ENCODE results near the gene TOMM70. TPM values are rescaled to one million over a fixed set of nuclear protein-coding genes. Genes with fewer than 3 reads are reported as not detected.

Gene TOMM70
- total and polyA plus RNA-seq, 10 of the 15 experiments (the other 5 are each of a cell fraction or from before 2014, with no cell fraction given): 12.7 to 64.1 (median 41.3) TPM

DNA sequence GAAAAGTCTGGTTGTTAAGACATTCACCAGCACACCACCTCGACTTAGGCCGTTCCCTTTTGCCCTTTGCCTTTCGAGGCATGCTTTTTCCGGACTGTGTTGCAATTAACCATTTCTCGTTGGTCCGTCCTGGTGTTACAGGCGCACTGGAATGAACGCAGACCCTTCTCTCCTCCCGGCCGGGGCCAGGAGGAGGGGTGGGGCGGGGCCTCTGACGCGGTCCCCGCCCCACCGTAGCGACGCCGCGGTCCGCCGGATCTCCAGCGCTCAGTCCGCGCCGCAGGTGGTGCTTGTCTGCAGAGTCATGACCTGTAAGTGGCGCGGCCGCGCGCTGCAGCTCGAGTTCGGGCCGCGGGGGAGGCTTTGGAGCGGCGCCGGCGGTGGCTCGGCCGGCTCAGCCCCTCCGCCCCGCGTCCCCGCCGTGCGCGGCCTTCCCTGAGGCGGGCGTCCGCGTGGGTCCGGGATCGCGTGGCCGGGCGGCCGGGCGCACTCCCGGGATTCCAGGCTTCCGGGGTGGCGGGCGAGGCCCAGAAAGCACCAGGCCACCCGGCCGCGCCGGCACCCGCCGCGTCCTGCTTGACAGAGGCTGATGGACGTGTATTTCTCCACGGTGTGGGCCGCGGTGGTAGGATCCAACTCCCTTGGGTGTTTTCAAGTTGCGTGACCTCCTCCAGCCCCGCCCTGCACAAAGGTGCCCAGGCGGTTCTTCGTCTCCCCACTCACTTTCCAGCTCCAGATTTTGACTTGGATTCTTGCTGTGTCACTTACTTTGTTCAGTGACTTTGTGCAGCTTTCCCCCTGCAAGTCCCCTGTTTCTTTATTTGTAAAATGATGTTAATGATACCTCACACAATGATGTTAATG, 66.2 kb downstream of the TOMM70 start, which contains the start of gene NIT2 (continued):
- TF ChIP-seq RELA (IDR thresholded peaks at IDR 0.05; ENCODE audit: borderline replicate concordance, partially characterized antibody): no peak
- TF ChIP-seq HCFC1 (IDR thresholded peaks at IDR 0.05; ENCODE audit: low read length): no peak
- no peak for TF ChIP-seq STAT3 (IDR thresholded peaks at IDR 0.05; ENCODE audit: low read depth, low read length)
- peak; percentile 64; the same call in 1 of the 2 replicates for TF ChIP-seq POLR2AphosphoS2 (IDR thresholded peaks at IDR 0.05; ENCODE audit: low read depth, low read length)
- TF ChIP-seq TBL1XR1 (IDR thresholded peaks at IDR 0.05; ENCODE audit: low read depth, low read length): no peak
- TF ChIP-seq DPF2 (IDR thresholded peaks at IDR 0.05): peak; percentile 86
- TF ChIP-seq TARDBP (IDR thresholded peaks at IDR 0.05; ENCODE audit: borderline replicate concordance): no peak
- TF ChIP-seq SMAD5 (IDR thresholded peaks at IDR 0.05; ENCODE audit: low read depth): 0 out of 2 replicates have a peak, but pooled peaks have one; percentile 43

DNA sequence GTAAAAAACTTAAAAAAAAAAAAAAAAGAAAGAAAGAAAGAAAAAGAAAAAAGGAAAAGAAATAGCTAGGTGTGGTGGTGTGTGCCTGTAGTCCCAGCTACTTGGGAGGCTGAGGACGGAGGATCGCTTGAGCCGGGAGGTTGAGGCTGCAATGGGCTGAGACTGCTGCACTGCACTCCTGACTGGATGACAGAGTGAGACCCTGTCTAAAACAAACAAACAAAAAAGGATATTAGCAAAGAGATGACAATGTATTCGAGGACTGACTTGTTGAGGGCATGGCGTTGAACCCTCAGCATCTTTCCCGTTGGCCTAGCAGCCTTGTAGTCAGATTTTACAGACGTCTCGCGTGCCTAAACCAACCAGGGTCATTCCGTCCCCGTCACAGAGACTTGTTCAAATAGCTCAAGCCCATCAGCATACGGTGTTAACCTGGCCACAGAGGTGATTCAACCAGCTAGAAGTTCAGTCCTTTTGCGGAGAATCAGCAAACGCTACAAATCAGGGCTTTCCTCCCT, 66.9 kb downstream of the TOMM70 start:
- no peak for FAIRE-seq
- H4K20me1 ChIP-seq (ENCODE audit: control insufficient read depth, insufficient read depth): no peaks in the 10 kb centered on the region

More for the DNA sequence above, 66.9 kb downstream of the TOMM70 start:
- RAD21 ChIA-PET (ENCODE audit: unreplicated experiment): interaction anchor here (0.6 to 1.4 kb wide), 5 partner anchors 21 to 502 kb away, joined by 3 to 5 read pairs (median 3); no protein-coding TSS in a partner anchor
- Histone ChIP-seq H3K9me3 (replicated peaks; ENCODE audit: control insufficient read depth, insufficient read depth, low read length) (no peaks in the 10 kb centered on the region), H3K27me3 (replicated peaks in 1 of 2; ENCODE audit: control insufficient read depth in 2 of 2, insufficient read depth in 2 of 2, low read length in 1 of 2) (no peaks in the 10 kb centered on the region), H3K36me3 (ENCODE audit: control insufficient read depth in 2 of 2, insufficient read depth in 2 of 2, low read length in 1 of 2) (peaks cover 0 to under 1% of the 10 kb centered on the region in 2 experiments; a peak in 1 of 4 replicates), H3K4me1 (ENCODE audit: control insufficient read depth, insufficient read depth, low read length) (peaks cover 8% of the 10 kb centered on the region), H3K4me2 (ENCODE audit: control insufficient read depth, insufficient read depth) (peak overlapping the region; percentile 96), H3K27ac (ENCODE audit: control insufficient read depth, insufficient read depth) (peak overlapping the region; percentile 37; the same call in 1 of the 2 replicates), H2AFZ (ENCODE audit: control insufficient read depth, low read depth, low read length) (peak overlapping the region; percentile 99), H3K79me2 (ENCODE audit: control insufficient read depth, insufficient read depth, low read length) (peaks cover 15% of the 10 kb centered on the region), H3K4me3 (peak overlapping the region; percentile 91), H3K9ac (ENCODE audit: control insufficient read depth, insufficient read depth, low read length) (peak overlapping the region; percentile 88)
- no TSS peak for BruUV-seq (replicated peaks)
- WGBS (ENCODE audit: insufficient coverage, insufficient replicate concordance, low lambda C conversion rate, missing lambda C conversion rate): 57% methylated on average over 14 of the region's 14 CpGs
- SMC1A ChIA-PET (ENCODE audit: uncharacterized antibody, unreplicated experiment): interaction anchor here (0.6 to 5.1 kb wide), 8 partner anchors 10 to 1769 kb away, joined by 3 to 26 read pairs (median 3); no protein-coding TSS in a partner anchor
- DNase-seq (ENCODE audit: low read depth, low spot score) (no peak), ATAC-seq (peak; percentile 39)
- intact Hi-C loops (cut with micrococcal nuclease; ENCODE audit: unreplicated experiment): loop anchor here (1.0 kb wide), 1 partner anchor 70 kb away; no protein-coding TSS in a partner anchor
- POLR2A ChIA-PET: interaction anchor here (0.6 to 2.2 kb wide), 6 partner anchors 8 to 496 kb away, joined by 3 to 12 read pairs (median 4); partner anchors contain the start of genes LNP1 and TOMM70
- TF ChIP-seq, protein P1, sequence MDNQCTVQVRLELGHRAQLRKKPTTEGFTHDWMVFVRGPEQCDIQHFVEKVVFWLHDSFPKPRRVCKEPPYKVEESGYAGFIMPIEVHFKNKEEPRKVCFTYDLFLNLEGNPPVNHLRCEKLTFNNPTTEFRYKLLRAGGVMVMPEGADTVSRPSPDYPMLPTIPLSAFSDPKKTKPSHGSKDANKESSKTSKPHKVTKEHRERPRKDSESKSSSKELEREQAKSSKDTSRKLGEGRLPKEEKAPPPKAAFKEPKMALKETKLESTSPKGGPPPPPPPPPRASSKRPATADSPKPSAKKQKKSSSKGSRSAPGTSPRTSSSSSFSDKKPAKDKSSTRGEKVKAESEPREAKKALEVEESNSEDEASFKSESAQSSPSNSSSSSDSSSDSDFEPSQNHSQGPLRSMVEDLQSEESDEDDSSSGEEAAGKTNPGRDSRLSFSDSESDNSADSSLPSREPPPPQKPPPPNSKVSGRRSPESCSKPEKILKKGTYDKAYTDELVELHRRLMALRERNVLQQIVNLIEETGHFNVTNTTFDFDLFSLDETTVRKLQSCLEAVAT (IDR thresholded peaks at IDR 0.05): 0 out of 2 replicates have a peak, but pooled peaks have one; percentile 27
- TF ChIP-seq RFX5 (IDR thresholded peaks at IDR 0.05; ENCODE audit: low read depth, low read length) (no peak), ETV6 (conservative IDR thresholded peaks at IDR 0.05 in 1 of 2, IDR thresholded peaks at IDR 0.05 in 1 of 2; ENCODE audit: borderline replicate concordance in 1 of 2, low read depth in 1 of 2) (no peak), SIN3A (IDR thresholded peaks at IDR 0.05; ENCODE audit: low read depth, low read length) (no peak)
- in situ Hi-C loops (cut with MboI): no loop called here
- CTCF ChIA-PET: interaction anchor here (0.6 to 4.5 kb wide), 5 partner anchors 12 to 799 kb away, joined by 3 to 21 read pairs (median 3); no protein-coding TSS in a partner anchor
